Hepatocyte (in vitro differentiated cells): ENCODE measurements around the gene KYAT1. TPM values are rescaled to one million over a fixed set of nuclear protein-coding genes. Genes with fewer than 3 reads are reported as not detected.

ENCODE experiments used
- DNase-seq: peaks from one replicate; pipeline ENCODE4 v3.0.0-alpha.2; 2016; ENCODE audit warnings: low spot score
- H2AFZ ChIP-seq: fragments of 200-600 bp; sonication (generic); 2 replicates; pipeline ENCODE4 v1.6.0; 2016; ENCODE audit warnings: antibody characterized with exemption, mild to moderate bottlenecking
- H3K27ac ChIP-seq: fragments of 200-600 bp; sonication (generic); 2 replicates; pipeline ENCODE4 v1.5.1; 2016; ENCODE audit warnings: mild to moderate bottlenecking
- H3K27me3 ChIP-seq: fragments of 200-600 bp; sonication (generic); 2 replicates; pipeline ENCODE4 v1.6.1; 2016
- H3K36me3 ChIP-seq: fragments of 200-600 bp; sonication (generic); replicated peaks from 2 replicates; pipeline ENCODE4 v1.5.1; 2016; ENCODE audit warnings: low read depth; ENCODE audit not compliant: insufficient read depth
- H3K4me1 ChIP-seq: fragments of 200-600 bp; sonication (generic); 2 replicates; pipeline ENCODE4 v1.5.1; 2016; ENCODE audit warnings: mild to moderate bottlenecking, moderate library complexity; ENCODE audit not compliant: insufficient read depth
- H3K4me2 ChIP-seq: fragments of 200-600 bp; sonication (generic); 2 replicates; pipeline ENCODE4 v1.6.0; 2016
- H3K4me3 ChIP-seq: fragments of 200-600 bp; sonication (generic); 2 replicates; pipeline ENCODE4 v1.5.1; 2016; ENCODE audit warnings: mild to moderate bottlenecking
- H3K79me2 ChIP-seq: fragments of 200-600 bp; sonication (generic); 2 replicates; pipeline ENCODE4 v1.6.0; 2017; ENCODE audit warnings: mild to moderate bottlenecking
- H3K9me2 ChIP-seq: fragments of 200-600 bp; sonication (generic); replicated peaks from 2 replicates; pipeline ENCODE4 v1.6.0; 2017; ENCODE audit warnings: mild to moderate bottlenecking; ENCODE audit not compliant: insufficient read depth
- H3K9me3 ChIP-seq: fragments of 200-600 bp; sonication (generic); 2 replicates; pipeline ENCODE4 v1.5.1; 2016; ENCODE audit warnings: low read depth, mild to moderate bottlenecking
- H4K20me1 ChIP-seq: fragments of 200-600 bp; sonication (generic); 2 replicates; pipeline ENCODE4 v1.6.0; 2016; ENCODE audit warnings: mild to moderate bottlenecking; ENCODE audit not compliant: insufficient read depth, poor library complexity, severe bottlenecking
- CTCF ChIP-seq: fragments of 200-600 bp; sonication (generic); IDR thresholded peaks from 2 replicates; pipeline ENCODE4 v1.5.1; 2016; ENCODE audit warnings: antibody characterized with exemption, mild to moderate bottlenecking; ENCODE audit not compliant: poor library complexity
- EZH2 ChIP-seq: fragments of 200-600 bp; sonication (generic); IDR thresholded peaks from 2 replicates; pipeline ENCODE4 v1.6.1; 2016; ENCODE audit warnings: antibody characterized with exemption, mild to moderate bottlenecking, borderline replicate concordance
- EZH2phosphoT487 ChIP-seq: fragments of 200-600 bp; sonication (generic); IDR thresholded peaks from one replicate; pipeline ENCODE4 v1.6.1; 2018; ENCODE audit warnings: antibody characterized with exemption, mild to moderate bottlenecking, low read depth, moderate library complexity; ENCODE audit not compliant: unreplicated experiment, severe bottlenecking
- WGBS: methylation state at CpG from one replicate; pipeline ENCODE4 v1.1.6; 2016; ENCODE audit warnings: low lambda C conversion rate; ENCODE audit errors: missing lambda C conversion rate; 5-methylcytosine and 5-hydroxymethylcytosine counted together
- polyA plus RNA-seq: library from polyadenylated mRNA; unstranded; fragments of >200 nt; fragmentation: Nextera tagmentation; extraction: Ambion mirVana; gene quantifications from 2 replicates; pipeline ENCODE4 v1.2.1, GENCODE V29; 2016
- total RNA-seq: library from RNA; depleted of rRNA; stranded (reverse); fragments of >200 nt; gene quantifications from 2 replicates; pipeline ENCODE4 v1.2.3, GENCODE V29; 2014

Gene KYAT1
- total and polyA plus RNA-seq, 2 experiments from 2014 or later: 5.1 to 8.7 TPM

GRCh38 chr9:128788445-128788844 lies 93.3 kb downstream of the KYAT1 start:
- no peak overlapping the region for H2AFZ ChIP-seq
- H3K36me3 ChIP-seq: no peaks in the 10 kb centered on the region
- peaks cover 12% of the 10 kb centered on the region for H3K4me1 ChIP-seq
- no peaks in the 10 kb centered on the region for H3K27me3 ChIP-seq
- H3K4me3 ChIP-seq: no peak overlapping the region
- no peaks in the 10 kb centered on the region for H4K20me1 ChIP-seq
- H3K27ac ChIP-seq: peak overlapping the region; percentile 71
- TF ChIP-seq CTCF (no peak), EZH2 (no peak), EZH2phosphoT487 (no peak)
- WGBS: 93% methylated on average over 1 of the region's 1 CpG
- peaks cover 24% of the 10 kb centered on the region for H3K79me2 ChIP-seq
- H3K9me2 ChIP-seq: no peaks in the 10 kb centered on the region
- H3K4me2 ChIP-seq: peak overlapping the region; percentile 76
- H3K9me3 ChIP-seq: no peaks in the 10 kb centered on the region
- DNase-seq: no peak

GRCh38 chr9:128787659-128788058 lies 94.1 kb downstream of the KYAT1 start:
- peak overlapping the region; percentile 98 for H2AFZ ChIP-seq

GRCh38 chr9:128786681-128787601 lies 94.8 kb downstream of the KYAT1 start, which contains the start of gene TBC1D13:
Gene TBC1D13, plus strand, starts transcription at chr9:128787253. Its CDS starts 101 bp downstream, at chr9:128787354.
- WGBS: 13% methylated on average over 35 of the region's 64 CpGs
- Histone ChIP-seq H3K4me1 (peaks cover 12% of the 10 kb centered on the region), H4K20me1 (no peaks in the 10 kb centered on the region), H3K9me3 (no peaks in the 10 kb centered on the region), H3K4me3 (peak within 1 kb of the TSS; percentile 81), H3K79me2 (peaks cover 24% of the 10 kb centered on the region), H3K36me3 (no peaks in the 10 kb centered on the region), H3K27ac (peak within 1 kb of the TSS; percentile 71), H3K4me2 (peak within 1 kb of the TSS; percentile 76), H3K27me3 (no peaks in the 10 kb centered on the region), H2AFZ (peak within 1 kb of the TSS; percentile 98), H3K9me2 (no peaks in the 10 kb centered on the region)
- no peak for TF ChIP-seq EZH2phosphoT487
- no peak for TF ChIP-seq EZH2
- TF ChIP-seq CTCF: no peak
- peak; percentile 92 for DNase-seq

More at GRCh38 chr9:128787659-128788058, 94.1 kb downstream of the KYAT1 start:
- Histone ChIP-seq H3K9me3 (no peaks in the 10 kb centered on the region), H3K4me3 (peak overlapping the region; percentile 81), H3K4me1 (peaks cover 12% of the 10 kb centered on the region), H3K9me2 (no peaks in the 10 kb centered on the region), H3K36me3 (no peaks in the 10 kb centered on the region), H3K27ac (peak overlapping the region; percentile 71), H3K79me2 (peaks cover 24% of the 10 kb centered on the region), H3K27me3 (no peaks in the 10 kb centered on the region), H4K20me1 (no peaks in the 10 kb centered on the region), H3K4me2 (peak overlapping the region; percentile 76)
- 11% methylated on average over 7 of the region's 7 CpGs for WGBS
- peak; percentile 47 for DNase-seq
- TF ChIP-seq CTCF: no peak
- no peak for TF ChIP-seq EZH2
- TF ChIP-seq EZH2phosphoT487: no peak
